Raji (cell line): ENCODE measurements around the gene DET1.

ENCODE experiments used
- POLR2A ChIP-seq: IDR thresholded peaks from 2 replicates; pipeline ENCODE4 v1.6.1; 2011; ENCODE audit warnings: low read depth, low read length, control low read depth; ENCODE audit not compliant: insufficient read depth

DET1 gene

GRCh38 chr15:88509964-88510363, 36.5 kb downstream of the DET1 start:
- no peak for TF ChIP-seq POLR2A

GRCh38 chr15:88509321-88509720, 37.2 kb downstream of the DET1 start:
- no peak for TF ChIP-seq POLR2A

GRCh38 chr15:88506628-88507027, 39.9 kb downstream of the DET1 start:
- no peak for TF ChIP-seq POLR2A

GRCh38 chr15:88505721-88506120, 40.8 kb downstream of the DET1 start:
- no peak for TF ChIP-seq POLR2A

GRCh38 chr15:88504445-88504844, 42.0 kb downstream of the DET1 start:
- TF ChIP-seq POLR2A: no peak

- TF ChIP-seq POLR2A: no peak
These were observed 47.5 kb downstream of the DET1 start for GRCh38 chr15:88498996-88499395.

- TF ChIP-seq POLR2A: no peak
These were observed 49.2 kb downstream of the DET1 start for GRCh38 chr15:88497109-88497765.

- no peak for TF ChIP-seq POLR2A
These were observed 52.6 kb downstream of the DET1 start for GRCh38 chr15:88493844-88494243.

GRCh38 chr15:88491158-88491557, 55.3 kb downstream of the DET1 start:
- no peak for TF ChIP-seq POLR2A

GRCh38 chr15:88490036-88490435, 56.4 kb downstream of the DET1 start:
- no peak for TF ChIP-seq POLR2A

- TF ChIP-seq POLR2A: no peak
These were observed 57.2 kb downstream of the DET1 start for GRCh38 chr15:88489321-88489720.

GRCh38 chr15:88487796-88488523, 58.5 kb downstream of the DET1 start:
- no peak for TF ChIP-seq POLR2A

GRCh38 chr15:88487178-88487795, 59.2 kb downstream of the DET1 start:
- no peak for TF ChIP-seq POLR2A

- TF ChIP-seq POLR2A: no peak
These were observed 61.7 kb downstream of the DET1 start for GRCh38 chr15:88484682-88485331.

- no peak for TF ChIP-seq POLR2A
These were observed 64.2 kb downstream of the DET1 start for GRCh38 chr15:88482263-88482662.

GRCh38 chr15:88480981-88481380, 65.5 kb downstream of the DET1 start:
- TF ChIP-seq POLR2A: no peak
